NCI-H2196 treated with DMSO at 0.1 percent for 48 hours (cell line): ENCODE results near the gene MID1IP1.

Source experiments
- DNase-seq: peaks from one replicate; lab custom pipeline; 2025; ENCODE audit not compliant: unreplicated experiment; lab: John Stamatoyannopoulos, UW

MID1IP1 gene

DNA sequence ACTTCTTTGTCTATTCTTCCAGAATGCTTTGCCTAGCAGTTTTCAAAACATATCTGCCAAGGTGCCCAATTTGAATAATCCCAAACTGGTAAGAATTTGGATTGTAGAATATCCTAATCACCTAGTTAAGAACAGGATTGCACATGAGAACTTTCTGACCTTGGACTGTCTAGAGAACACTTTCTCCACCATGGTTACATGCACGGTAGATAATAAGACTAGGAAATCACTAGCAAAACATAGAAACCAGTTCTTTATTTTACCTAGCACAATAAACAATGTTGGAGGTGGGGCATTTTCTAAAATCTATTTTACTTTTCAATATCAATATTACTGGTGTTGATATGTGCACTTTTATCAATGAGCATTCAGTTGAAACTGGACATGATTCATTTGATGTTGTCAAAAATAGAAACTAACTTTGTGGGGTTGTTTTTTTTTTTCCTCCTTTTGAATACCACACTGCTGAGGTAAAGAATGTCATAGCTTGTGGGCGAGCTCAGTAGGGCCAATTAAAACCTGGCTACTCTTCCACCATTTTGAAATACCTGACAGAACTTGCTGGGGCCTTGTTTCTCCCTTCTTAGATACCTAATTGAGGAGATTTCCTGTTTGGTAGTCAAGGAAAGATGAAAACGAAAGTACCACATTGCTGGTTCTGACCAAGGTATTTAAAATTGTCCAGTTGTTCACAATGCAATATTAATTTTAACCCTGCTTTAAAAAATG is 10.4 kb downstream of the MID1IP1 start:
- DNase-seq: no peak

- DNase-seq: no peak
Observed at GRCh38 chrX:38816155-38816554, 14.9 kb downstream of the MID1IP1 start.

DNA sequence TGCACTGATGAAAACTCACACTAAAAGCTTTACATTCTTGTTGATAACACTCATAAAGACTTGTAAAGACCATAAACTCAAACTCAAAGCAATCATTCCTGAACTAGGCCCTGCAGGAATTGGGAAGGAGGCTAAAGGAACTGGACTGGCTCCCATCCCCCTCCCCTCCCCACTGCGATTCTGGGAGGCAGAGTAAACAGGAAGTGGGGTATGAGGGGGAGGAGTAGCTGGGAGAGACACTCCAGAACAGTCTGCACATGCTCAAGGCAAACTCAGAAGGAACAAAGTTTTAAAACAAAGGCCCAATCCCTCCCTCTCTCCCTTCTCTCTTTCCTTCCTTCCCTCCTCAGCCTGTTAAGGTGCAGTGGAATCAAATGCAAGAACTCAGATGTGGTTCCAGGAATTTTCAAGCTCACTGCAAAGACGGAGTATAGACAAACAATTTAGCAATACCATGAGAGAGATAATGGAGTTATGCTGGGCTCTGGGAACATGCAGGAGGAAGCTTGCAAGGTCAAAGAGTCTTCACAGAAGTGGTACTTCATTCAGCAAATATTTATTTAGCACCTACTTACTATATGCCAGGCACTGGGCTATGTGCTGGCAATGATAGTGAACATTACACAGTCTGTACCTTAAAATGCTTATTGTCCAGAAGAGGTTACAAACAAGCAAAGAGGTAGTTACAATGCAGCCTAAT is 15.9 kb downstream of the MID1IP1 start:
- no peak for DNase-seq

GRCh38 chrX:38819163-38819562 is 17.9 kb downstream of the MID1IP1 start:
- DNase-seq: no peak

- DNase-seq: no peak
Observed at GRCh38 chrX:38819709-38820108, 18.4 kb downstream of the MID1IP1 start.

DNA sequence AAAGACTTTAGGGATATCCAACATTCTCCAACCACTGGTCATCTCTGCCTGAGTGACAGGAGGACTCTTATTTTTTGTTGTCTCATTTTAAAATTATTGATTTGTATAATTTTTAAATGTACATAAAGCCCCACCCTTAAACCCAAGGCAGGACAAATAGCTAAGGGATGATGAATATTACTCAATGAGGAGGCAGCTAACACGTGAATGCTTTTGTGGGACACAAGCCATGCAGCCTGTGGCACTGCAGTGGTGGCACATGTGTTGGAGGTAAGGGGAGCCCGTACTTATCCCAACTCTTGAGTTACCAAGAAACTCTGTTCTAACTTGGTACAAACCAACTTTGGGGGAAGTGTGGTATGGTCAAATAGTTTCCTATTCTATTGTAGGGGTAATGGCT is 19.5 kb downstream of the MID1IP1 start:
- DNase-seq: no peak

- DNase-seq: no peak
Observed at GRCh38 chrX:38824176-38824575, 22.9 kb downstream of the MID1IP1 start.

- DNase-seq: no peak
Observed at GRCh38 chrX:38831949-38832348, 30.7 kb downstream of the MID1IP1 start.

GRCh38 chrX:38837389-38837788 is 36.1 kb downstream of the MID1IP1 start:
- DNase-seq: no peak

DNA sequence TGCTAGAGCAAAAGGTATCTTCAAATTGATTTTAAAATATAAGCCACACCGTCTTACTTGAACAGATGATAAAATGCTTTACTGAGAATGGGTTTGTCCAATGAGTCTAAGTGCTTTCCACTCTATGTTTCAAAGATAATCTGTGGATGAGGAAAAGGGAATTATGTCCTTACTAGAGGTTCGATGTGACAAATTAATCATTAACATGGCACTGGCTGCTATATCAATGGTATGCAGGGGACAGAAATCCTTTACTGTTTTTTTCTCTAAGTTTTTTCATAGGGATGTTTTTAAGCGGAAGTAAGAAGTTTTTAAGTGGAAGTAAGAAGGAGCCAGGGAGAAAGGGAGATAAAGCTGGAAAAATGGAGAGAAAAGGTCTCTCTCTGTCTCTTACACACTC is 38.0 kb downstream of the MID1IP1 start:
- no peak for DNase-seq

- DNase-seq: no peak
Observed at GRCh38 chrX:38839944-38840343, 38.7 kb downstream of the MID1IP1 start.

- DNase-seq: no peak
Observed at GRCh38 chrX:38841750-38842149, 40.5 kb downstream of the MID1IP1 start.

- DNase-seq: no peak
Observed at GRCh38 chrX:38845426-38845825, 44.2 kb downstream of the MID1IP1 start.

DNA sequence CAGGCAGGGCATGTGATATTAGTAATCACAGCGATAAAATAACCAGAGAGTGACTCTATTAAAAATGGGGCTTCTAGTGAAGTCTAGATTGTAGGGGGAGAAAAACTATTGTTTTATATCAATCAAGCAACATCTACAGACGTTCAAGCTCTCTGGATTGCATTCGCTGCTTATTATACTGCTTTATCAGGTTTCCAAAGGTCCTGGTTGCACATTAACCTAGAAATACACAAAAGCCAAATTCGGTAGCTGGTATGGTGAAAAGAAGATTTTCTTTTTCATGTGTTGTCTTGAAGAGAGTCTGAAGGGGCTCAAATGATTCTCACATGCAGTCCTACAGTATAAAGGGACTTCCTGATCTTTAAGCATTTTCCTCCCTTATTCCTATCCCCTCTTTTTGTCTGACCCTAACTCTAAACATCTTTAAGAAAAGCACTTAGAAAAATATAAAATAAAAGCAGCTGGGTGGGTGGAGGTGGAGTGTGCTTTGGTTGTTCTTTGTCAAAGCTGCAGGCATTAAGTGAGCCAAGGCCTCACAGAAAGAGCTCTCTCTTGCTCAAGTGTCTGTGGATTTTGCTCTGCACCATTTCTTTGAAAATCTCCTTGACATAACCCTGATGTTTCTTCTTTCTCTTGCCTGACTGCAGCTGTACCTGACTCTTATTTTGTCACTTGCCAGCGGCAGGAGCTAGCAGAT is 46.1 kb downstream of the MID1IP1 start:
- DNase-seq: no peak

DNA sequence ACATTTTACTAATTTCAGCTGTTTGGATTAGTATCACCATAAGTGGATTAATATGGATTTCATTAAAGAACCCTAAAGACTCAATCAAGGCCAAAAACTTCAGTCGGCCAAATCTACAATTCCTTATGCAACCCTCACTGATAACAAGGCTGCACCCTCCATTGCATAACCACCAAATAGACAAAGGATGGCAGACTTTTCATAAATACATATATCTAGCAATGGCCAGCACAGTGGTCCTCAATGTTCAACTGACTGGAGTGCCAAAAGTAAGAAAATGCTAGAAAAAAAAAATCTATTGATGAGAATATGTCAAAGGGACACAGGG is 46.6 kb downstream of the MID1IP1 start:
- no peak for DNase-seq

DNA sequence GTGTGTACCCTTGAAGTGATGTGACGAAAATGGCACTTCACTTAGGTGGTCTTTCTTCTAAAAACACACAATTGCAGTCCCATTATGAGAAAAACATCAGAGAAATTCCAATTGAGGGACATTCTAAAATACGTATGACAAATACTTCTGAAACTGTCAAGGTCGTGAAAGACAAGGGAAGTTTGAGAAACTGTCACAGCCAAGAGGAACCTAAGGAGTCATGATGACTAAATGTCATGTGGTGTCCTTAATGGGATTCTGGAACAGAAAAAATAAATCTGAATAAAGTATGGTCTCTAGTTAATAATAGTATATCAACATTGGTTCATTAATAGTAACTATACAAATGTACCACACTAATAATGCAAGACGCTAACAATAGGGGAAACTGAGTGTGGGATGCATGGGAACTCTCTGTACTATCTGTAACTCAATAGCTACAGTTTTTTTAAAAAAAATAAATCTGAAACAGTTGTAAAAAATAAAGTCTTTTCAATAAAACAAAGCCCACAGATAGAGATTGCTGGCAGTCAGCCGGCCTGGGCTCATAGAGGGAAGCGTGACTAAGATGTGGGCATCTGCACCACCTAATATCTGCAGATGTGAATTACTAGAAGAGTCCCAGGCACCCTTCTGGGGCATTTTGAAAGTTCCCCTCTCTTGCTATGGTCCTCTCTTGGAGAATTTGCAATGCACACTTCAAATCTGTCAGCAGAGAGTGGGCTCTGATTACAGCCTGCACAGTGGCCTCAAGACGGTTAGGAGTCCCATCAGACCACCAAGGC is 47.6 kb downstream of the MID1IP1 start:
- DNase-seq: no peak

DNA sequence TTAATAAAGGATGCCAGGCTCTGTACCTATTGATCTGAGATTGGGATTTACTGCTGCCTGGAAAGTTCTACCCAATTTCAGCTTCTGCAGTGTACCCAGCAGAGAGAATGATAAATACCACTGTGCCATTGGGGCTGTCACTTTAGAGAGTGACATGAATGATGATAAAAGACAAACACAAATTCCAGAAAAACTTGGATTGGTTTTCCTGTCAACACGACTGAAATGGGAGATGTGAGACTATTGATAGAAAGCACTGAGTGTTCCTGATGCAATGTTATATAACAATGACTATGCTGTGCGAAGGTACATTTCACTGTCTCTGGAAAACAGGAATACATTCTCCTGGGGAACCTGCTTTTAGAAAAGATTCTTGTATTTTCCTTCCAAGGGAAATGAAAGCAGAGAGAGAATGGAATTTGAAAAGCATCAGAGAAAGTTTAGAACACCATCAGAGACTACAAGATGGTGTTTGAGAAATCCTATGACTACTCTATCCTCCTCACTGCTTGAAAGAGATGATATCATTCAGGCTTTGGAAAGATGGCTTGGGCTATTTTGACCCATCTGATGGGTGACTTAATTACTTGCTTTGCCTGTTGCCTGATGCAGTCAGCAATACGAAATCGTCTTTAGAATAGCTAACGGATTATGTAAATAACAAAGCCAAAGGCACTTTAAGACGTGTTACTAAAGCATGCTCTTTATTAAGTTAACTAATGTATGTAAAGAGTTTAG is 49.7 kb downstream of the MID1IP1 start:
- no peak for DNase-seq

DNA sequence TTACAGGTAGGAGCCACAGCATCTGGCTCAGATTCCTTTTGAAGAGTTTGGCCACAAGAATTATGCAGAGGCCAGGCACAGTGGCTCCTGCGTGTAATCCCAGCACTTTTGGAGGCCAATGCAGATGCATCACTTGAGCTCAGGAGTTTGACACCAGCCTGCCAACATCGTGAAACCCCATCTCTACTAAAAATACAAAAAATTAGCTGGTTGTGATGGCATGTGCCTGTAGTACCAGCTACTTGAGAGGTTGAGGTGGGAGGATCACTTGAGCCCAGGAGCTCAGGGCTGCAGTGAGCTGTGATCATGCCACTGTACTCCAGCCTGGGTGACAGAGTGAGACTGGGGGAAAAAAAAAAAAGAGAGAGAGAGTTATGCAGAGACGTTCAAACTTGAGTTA is 53.0 kb downstream of the MID1IP1 start:
- no peak for DNase-seq
